Inflammatory macrophage treated with lipopolysaccharide for 1 hour (primary cell): Measurements from ENCODE around the gene DNAH5.
"Not testable (repeated sequence)": the region's sequence is repeated elsewhere in the genome, so short reads cannot be mapped to it uniquely, and the experiment has no call there.

ENCODE experiments used
- DNase-seq, 2 donors: peaks; one replicate each; pipeline ENCODE4 v3.0.0-alpha.2; 2020 to 2022

DNAH5 gene, protein sequence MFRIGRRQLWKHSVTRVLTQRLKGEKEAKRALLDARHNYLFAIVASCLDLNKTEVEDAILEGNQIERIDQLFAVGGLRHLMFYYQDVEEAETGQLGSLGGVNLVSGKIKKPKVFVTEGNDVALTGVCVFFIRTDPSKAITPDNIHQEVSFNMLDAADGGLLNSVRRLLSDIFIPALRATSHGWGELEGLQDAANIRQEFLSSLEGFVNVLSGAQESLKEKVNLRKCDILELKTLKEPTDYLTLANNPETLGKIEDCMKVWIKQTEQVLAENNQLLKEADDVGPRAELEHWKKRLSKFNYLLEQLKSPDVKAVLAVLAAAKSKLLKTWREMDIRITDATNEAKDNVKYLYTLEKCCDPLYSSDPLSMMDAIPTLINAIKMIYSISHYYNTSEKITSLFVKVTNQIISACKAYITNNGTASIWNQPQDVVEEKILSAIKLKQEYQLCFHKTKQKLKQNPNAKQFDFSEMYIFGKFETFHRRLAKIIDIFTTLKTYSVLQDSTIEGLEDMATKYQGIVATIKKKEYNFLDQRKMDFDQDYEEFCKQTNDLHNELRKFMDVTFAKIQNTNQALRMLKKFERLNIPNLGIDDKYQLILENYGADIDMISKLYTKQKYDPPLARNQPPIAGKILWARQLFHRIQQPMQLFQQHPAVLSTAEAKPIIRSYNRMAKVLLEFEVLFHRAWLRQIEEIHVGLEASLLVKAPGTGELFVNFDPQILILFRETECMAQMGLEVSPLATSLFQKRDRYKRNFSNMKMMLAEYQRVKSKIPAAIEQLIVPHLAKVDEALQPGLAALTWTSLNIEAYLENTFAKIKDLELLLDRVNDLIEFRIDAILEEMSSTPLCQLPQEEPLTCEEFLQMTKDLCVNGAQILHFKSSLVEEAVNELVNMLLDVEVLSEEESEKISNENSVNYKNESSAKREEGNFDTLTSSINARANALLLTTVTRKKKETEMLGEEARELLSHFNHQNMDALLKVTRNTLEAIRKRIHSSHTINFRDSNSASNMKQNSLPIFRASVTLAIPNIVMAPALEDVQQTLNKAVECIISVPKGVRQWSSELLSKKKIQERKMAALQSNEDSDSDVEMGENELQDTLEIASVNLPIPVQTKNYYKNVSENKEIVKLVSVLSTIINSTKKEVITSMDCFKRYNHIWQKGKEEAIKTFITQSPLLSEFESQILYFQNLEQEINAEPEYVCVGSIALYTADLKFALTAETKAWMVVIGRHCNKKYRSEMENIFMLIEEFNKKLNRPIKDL (N-terminal part only)

DNA sequence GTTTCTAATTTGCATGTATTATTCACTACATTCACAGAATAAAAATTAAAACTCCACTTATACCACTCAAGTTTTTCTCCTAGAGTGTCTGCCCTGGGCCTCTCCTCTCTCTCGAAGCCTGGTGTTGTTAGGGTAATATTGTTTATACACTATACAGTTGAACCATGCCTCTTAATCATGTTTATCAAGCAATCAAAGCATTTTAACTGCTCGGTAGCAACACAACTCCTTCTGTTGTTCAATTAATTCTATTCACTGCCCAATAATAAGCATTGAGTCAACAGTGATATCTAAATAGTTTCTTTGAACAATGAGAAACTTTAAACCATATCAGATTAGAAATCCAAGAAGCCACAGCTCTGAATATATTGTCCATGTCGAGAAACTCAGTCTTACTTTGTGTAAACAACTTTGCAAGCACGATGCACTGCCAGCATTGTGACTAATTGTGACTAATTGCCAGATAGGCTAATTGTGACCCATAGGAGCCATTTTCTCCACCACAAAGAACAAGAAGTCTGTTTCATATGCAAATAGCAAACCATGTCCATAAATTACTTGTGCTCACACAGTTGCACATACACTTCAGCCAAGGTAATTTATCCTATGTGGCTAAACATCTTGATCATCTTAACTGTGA, at the start of gene DNAH5:
DNAH5 (minus strand) TSS at position 129 of the 640 bp plus-strand sequence. CDS start 250 bp downstream, outside the sequence.
- no peak for DNase-seq

DNA sequence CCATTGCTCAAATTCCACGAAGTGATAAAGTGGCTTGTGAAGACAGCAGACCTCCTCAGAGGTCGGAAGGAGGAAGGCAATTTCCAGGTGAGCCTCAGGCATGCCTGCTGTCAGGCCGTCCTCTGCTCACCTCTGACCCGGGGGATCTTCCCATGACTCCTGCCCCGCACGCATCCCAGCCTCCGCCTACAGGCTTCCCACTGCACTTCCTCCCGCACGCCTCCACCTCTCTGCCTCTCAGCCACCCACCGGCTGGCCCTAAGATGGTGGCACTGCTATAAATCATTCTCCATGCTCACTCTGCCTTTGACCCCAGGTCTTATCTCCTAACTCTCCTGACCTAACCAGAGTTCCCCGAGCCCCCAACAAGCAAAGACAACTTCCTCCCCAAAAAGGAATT, 49.4 kb upstream of the DNAH5 start:
- DNase-seq: no peak

DNA sequence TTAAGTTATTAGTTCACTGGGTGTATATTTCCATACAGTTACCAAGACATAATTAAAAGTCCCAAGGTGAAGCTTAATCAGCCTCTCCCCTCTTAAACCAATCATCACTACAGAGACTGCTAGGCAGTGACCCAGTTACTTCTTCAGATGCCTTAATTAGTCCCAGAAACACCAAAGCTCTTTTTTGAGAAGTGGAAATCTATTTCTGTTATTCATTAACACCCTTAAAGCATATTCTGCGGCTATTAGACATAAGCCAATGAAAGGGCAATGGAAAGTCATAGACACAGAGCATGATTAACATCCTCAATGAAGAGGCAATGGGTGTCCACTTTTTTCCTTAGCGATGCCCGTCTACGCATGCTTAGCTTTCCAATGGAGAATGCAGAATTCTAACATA, 48.3 kb upstream of the DNAH5 start:
- no peak for DNase-seq

DNA sequence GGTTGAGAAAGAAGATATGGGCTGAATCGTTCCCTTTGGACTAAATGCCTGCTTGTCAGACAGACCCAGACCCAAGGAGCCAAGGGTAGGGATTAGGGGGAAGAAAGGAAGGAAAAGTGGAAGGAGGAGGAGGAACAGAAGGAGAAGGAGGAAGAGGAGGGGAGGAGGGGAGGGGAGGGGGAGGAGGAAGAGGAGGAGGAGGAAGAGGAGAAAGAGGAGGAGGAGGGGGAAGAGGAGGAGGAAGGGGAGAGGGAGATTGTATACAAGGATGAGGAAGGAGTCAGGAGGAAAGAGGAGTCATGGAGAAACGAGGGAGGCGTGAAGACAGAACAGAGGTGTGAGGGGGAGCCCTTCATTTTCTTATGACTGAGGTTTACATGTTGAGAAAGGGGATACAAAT, 46.9 kb upstream of the DNAH5 start:
- no peak for DNase-seq

DNA sequence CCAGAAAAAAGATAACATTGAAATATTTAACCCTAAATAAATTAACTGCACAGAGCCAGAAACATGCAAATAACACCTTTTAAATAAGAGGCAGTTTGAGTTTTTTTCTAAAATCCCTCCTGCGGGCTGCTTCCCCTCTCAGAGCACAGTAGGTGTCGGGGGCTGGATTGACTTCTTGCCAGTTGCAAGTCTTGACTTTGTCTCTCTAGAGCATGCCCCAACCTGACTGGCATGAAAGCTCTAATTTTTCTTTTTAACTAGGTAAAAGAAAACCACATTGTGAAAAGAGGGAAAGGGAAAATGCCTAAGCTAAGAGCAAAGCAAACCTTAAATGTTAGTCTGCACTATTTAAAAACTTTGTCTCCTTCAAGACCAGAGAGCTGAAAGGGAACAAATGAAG, 46.4 kb upstream of the DNAH5 start:
- DNase-seq: no peak

DNA sequence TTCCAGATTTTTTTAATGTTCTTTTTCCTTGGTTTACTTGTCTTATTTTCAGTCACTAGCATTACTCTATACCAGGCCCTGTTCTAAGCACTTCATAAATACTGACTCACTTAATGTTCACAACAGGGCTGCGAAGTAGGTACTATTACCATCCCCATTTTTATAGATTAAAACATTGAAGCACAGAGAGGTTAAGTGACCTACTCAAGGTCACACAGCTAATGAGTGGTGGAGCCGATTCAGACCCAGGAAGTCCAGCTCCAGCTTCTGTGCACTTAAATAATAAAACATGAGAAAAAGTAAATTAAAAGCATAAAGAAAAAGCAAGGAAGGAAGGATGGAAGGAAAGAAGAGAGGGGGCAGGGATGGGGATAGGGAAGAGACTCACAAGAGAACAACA, 45.3 kb upstream of the DNAH5 start:
- no peak for DNase-seq

DNA sequence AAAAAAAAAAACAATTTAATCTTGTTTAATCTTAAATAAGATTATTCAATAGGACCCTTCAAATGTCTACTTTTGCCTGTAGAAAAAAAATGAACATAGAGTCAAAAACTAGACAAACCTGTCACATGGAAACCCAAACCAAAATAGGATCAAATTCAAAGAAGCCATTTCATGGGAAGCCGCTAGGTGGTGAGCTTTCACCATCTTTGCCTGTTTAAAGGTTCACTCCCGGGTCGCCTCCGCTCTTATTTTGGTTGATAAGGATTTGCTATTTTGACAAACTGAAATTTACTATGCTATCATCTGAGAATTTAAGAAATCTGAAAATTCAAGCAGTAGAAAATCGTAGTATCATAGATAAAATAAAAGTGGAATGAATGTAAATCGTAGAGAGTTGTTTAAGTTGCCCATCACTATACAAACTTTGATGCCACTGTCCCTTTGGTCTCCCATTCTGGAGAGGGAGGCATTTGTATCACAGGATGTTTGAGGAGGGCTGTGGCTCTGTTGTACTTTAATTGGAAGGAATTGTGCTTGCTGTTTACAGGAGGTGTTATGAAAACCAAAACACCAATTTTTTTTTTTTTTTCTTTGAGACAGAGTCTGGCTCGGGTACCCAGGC, 43.5 kb upstream of the DNAH5 start:
- peak; percentile 32 to 78 for DNase-seq

DNA sequence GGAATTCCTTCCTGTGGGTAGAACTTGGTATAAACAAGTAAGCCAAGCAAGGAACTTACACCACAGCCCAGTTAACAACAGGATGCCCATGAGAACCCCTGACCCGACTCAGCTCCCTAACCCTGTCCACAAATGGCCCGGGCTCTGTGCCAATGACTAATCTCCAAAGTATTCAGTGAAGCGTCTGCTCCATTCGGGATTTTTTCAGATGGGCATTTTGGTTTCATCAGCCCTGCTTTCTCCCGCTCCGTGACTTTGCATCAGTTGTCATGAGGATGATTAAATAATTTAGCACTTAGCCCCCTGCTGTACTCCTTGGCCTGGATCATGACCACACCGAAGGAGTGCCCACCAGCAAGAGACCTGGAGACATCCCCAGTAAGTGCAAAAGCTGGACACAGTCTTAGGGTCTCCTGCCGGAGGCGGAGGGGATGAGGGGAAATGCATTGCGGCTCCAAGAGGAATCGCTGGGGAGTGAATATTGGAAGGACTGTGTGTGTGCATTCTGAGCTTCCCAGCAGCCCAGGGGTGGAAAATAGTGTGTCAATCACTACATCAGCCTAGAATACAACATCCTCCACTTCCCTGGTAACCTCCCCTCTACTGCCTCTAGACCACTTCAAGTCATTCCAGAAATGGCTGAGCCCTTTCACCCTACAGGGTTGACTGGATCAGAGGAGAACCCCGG, 41.4 kb upstream of the DNAH5 start:
- DNase-seq: no peak

DNA sequence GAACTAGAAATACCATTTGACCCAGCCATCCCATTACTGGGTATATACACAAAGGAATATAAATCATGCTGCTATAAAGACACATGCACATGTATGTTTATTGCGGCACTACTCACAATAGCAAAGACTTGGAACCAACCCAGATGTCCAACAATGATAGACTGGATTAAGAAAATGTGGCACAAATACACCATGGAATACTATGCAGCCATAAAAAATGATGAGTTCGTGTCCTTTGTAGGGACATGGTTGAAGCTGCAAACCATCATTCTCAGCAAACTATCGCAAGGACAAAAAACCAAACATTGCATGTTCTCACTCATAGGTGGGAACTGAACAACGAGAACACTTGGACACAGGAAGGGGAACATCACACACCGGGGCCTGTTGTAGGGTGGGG, 40.4 kb upstream of the DNAH5 start:
- not testable (repeated sequence) for DNase-seq

DNA sequence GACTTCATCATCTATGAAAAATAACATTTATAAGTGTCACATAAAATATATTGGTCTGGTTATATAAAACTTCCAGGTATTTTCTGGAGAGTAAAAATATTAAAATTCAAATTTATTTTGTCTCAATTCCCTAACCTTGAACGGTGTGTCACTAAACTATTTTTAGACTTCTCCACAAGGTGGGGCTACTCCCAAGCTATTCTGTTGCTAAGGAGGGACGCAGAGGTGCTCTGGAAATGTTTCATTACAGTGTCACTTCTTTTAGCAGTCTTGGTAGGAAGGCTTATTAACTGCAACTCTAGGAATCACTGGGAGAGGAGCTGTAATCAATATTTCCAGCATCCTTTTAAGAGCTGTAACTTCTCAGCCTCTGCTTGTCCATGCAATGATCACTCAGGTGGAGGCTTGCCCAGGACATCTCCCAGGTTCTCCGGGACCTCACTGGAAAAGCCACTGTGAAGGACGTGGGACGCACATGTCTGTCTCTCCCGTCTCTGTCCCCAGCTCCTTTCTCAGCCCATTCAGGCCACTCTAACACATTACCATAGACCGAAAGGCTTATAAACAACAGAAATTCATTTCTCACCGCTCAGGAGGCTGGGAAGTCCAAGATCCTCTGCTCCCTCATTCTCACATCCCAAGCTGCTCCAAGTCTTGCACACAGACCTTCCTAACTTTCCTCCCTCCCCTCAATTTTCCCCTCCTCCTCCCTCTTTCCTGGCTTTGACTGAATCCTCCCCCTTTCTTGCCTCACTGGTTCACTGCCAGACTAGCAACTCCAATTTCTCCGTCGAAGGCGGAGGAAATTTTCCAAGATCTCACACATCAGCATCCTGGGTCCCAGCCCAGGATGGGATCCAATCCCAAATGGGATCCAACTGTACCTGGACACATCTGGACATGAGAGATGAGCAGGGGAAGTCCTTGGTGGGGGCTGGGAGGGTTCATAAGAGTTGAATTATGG, 32.7 kb upstream of the DNAH5 start:
- peak in 1 of 2 donors; percentile 4 for DNase-seq

DNA sequence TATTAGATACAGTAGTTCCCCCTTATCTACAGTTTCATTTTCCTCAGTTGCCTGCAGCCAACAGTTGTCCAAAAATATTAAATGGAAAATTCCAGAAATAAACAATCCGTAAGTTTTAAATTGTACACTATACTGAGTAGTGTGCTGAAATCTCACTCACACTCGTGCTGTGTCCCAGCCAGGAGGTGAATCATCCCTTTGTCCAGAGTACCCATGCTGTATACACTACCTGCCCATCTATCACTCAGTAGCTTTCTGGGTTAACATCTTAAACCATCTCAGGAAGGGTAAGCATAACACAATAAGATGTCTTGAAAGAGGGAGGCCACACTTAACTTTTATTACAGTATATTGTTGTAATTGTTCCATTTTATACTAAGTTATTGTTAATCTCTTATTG, 31.7 kb upstream of the DNAH5 start:
- DNase-seq: no peak

DNA sequence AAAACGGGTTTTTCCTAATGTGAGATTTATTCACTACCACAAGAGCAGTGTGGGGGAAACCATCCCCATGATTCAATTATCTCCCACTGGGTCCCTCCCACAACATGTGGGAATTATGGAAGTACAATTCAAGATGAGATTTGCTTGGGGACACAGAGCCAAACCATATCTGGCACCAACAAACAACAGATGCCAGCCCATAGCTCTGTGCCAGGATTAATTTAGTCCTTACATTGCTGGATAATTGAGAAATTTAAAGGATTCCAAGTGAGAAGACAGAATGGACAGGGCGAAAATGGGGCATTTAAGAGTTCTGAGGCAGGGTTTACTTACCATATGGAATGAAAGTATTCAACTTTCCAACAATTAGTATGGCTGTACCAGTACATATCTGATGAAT, 30.8 kb upstream of the DNAH5 start:
- no peak for DNase-seq

DNA sequence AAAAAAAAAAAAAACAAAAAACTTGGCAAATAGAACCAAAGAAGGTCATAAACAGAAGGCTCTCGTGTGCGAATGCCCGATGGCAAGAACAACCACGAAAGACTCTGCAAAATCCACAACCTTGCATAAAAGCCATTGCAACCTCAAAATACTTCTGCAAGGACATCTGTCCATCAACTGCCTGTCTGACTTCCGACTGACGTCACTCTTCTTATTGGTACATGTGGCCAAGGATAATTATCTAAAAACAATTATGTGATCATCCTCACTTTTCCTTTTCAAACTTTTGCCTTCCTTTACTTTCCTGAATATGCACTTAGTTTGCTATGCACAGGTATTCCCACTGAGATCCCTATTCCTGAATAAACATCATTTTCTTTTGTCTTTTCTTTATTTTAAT, 29.2 kb upstream of the DNAH5 start:
- no peak for DNase-seq

DNA sequence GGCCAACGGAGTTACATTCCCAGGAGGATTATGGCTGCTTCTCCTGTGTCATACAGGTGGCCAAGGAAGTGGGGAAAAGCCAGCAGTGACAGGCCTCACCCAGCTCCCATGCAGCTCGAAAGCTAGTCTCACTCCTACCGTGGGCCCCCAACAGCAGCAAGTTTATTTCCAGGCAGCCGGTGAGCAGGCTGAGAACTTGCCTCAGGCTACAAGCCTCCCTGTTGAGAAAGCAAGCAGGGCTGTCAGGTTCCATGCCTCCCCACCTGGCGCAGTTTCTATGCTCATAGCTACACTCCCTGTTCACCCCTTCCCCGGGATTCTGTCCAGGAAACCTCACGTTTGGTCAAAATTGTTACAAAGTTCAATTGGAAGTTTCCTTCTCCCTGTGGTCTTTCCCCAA, 27.5 kb upstream of the DNAH5 start:
- no peak for DNase-seq

DNA sequence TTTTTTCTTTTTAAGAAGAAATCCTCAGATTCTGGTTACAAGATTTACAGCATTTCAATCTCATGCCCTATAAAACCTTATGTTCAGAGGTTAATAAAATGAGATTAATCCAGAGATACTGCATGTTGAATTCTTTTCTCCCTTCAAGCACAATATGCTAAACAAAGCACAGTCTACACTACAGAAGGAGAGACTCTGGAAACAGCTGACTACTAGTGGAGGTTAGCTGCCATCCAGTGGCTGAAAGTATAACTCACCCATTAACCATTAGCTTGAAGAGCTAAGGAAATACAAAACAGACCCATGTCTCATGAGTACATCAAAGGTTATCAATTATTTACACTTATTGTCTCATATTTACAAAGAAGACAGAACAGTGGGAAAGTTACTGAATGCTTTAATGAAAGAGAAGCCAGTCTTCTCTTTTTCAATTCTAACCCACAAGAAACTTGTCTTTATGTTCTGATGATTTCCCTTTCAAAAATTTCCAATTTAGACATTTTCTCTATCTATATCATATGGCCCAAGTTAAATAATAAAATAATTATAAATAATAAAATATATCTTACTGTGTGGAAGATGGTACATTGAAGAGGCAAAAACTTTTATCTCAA, 12.7 kb upstream of the DNAH5 start:
- DNase-seq: peak; percentile 8 to 42

DNA sequence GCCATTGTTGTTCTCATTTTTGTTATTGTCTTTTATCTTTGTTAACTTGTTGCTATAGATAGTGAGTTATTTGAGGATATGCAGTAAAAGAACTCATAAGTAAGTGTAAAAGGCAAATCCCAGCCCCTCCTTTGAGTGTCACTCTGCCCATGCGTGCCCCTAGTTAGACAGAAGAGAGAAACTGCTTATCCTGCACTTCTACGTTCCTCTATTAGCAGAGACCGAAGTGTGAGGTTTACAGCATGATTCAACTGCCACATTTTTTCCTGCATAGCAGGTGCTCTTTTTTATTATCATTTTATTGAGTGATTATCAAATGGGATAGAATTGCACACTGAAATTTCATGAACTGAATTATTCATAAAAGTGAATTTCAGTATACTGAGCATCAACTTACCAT, 12.0 kb upstream of the DNAH5 start:
- no peak for DNase-seq

DNA sequence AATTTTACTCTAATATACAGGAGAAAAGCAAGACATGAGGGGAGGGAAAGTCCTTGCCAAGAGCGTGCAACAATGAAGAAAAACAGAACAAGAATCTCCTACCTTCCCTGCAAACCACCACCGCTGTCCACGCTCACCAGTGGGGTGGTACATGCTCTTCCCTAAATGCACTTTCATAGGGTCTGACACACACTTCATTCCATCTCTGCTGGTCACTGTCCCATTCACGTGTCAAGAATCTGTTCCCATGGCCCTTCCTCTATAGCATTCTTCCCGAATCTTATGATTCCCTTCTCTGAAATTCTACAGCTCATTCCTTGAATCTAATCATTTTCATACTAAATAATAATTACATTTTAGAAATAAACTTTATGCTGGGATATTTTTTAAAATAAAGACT, 11.4 kb upstream of the DNAH5 start:
- no peak for DNase-seq

DNA sequence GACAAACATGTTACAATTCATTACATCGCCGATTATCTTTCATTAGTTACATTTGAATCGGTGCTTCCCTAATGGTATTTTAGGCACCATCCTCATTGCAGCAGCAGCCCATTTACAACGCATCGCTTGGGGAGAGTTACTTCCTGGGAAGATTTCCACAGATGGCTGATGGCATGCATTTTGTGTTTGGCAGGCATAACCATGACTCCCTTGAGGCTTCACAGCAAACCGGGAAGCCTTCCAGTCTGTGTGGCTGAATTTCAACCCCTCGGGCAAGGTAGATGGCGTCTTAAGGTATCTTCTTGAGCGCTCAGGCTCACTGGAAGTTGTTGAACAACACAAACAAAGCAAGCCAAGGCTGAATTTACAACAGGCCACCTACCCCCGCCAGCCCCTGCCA, 1.6 kb upstream of the DNAH5 start:
- no peak for DNase-seq

DNA sequence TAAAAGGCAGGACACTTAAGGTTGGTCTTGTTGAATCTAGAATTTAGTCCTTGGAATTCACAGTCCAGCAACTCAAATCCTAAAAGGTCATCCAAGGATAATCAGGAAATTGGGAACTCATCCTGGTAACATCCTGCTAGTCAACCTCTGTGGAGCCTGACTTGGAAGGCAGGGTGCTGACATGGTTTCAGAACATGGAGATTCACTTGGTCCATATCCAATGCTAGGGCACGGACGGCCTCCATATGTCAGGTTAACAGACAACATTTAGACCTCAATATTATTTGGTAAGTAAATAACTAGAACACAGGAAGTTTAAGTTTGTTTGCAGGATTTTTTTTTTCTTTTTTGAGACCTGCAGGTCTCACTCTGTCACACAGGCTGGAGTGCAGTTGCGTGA, 783 bp upstream of the DNAH5 start:
- DNase-seq: no peak

DNA sequence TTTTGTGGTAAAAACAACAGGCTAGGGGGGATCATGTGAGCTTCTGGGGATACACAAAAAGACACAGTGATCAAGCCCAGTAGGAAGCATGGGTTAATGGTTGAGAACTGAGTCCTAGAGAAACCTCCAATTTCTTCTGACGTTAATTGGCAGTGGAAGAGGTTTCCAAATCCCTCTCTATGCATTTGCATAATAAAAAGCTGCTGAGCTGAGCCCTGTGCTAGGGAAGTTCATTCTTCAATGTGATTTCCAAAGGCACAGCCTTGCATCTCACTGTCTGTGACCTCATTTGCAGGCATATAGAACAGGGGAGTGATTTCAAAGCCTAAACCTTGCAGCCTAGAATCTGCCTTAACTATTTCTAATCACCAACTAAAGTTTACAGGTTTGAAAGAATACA, 812 bp downstream of the DNAH5 start:
- no peak for DNase-seq
